Loucy (cell line): ENCODE measurements around the gene MINDY3.

Experiments
- H2AFZ ChIP-seq: fragments of 200-600 bp; sonication (generic); 2 replicates; pipeline ENCODE4 v1.6.0; 2016; ENCODE audit warnings: antibody characterized with exemption, mild to moderate bottlenecking, low read length, moderate library complexity
- H3F3A ChIP-seq: fragments of 200-600 bp; 2 replicates; pipeline ENCODE4 v1.6.0; 2016; ENCODE audit warnings: antibody characterized with exemption, low read depth, mild to moderate bottlenecking
- H3K27me3 ChIP-seq: fragments of 200-600 bp; sonication (generic); 2 replicates; pipeline ENCODE4 v1.6.1; 2014; ENCODE audit warnings: low read length, mild to moderate bottlenecking; ENCODE audit not compliant: insufficient read depth, poor library complexity, severe bottlenecking
- H3K36me3 ChIP-seq: fragments of 200-600 bp; sonication (generic); 2 replicates; pipeline ENCODE4 v1.6.1; 2016; ENCODE audit warnings: low read length; ENCODE audit not compliant: insufficient read depth
- H3K4me1 ChIP-seq: fragments of 200-600 bp; sonication (generic); 2 replicates; pipeline ENCODE4 v1.5.1; 2014; ENCODE audit warnings: low read length, mild to moderate bottlenecking; ENCODE audit not compliant: insufficient read depth, poor library complexity, severe bottlenecking
- H3K4me2 ChIP-seq: fragments of 200-600 bp; sonication (generic); 2 replicates; pipeline ENCODE4 v1.6.0; 2014; ENCODE audit warnings: antibody characterized with exemption, low read length, low read depth, mild to moderate bottlenecking; ENCODE audit not compliant: poor library complexity, severe bottlenecking
- H3K4me3 ChIP-seq: fragments of 200-600 bp; sonication (generic); 2 replicates; pipeline ENCODE4 v1.5.1; 2014; ENCODE audit warnings: low read length, mild to moderate bottlenecking, mixed read lengths; ENCODE audit not compliant: poor library complexity, severe bottlenecking
- H3K79me2 ChIP-seq: fragments of 200-600 bp; sonication (generic); 2 replicates; pipeline ENCODE4 v1.6.1; 2014; ENCODE audit warnings: low read length; ENCODE audit not compliant: insufficient read depth
- H3K9ac ChIP-seq: fragments of 200-600 bp; sonication (generic); 2 replicates; pipeline ENCODE4 v1.6.0; 2014; ENCODE audit warnings: mild to moderate bottlenecking, low read depth, low read length, moderate library complexity; ENCODE audit not compliant: poor library complexity, severe bottlenecking
- H3K9me2 ChIP-seq: fragments of 200-600 bp; sonication (generic); replicated peaks from 2 replicates; pipeline ENCODE4 v1.6.1; 2016; ENCODE audit warnings: low read depth, low read length, mixed read lengths
- H3K9me3 ChIP-seq: fragments of 200-600 bp; sonication (generic); 2 replicates; pipeline ENCODE4 v1.6.1; 2014; ENCODE audit warnings: mild to moderate bottlenecking, antibody characterized with exemption, low read length, low read depth; ENCODE audit not compliant: insufficient read depth
- H4K20me1 ChIP-seq: fragments of 200-600 bp; sonication (generic); 2 replicates; pipeline ENCODE4 v1.6.0; 2014; ENCODE audit warnings: antibody characterized with exemption, low read length, mild to moderate bottlenecking; ENCODE audit not compliant: insufficient read depth, poor library complexity, severe bottlenecking
- EZH2phosphoT487 ChIP-seq: fragments of 200-600 bp; IDR thresholded peaks from 2 replicates; pipeline ENCODE4 v1.6.1; 2018; ENCODE audit warnings: antibody characterized with exemption, mild to moderate bottlenecking, moderate library complexity, borderline replicate concordance
- TF ChIP-seq, protein P1 (sequence below): fragments of 200-600 bp; sonication (generic); conservative IDR thresholded peaks from 2 replicates; pipeline ENCODE4 v1.5.1; 2014; ENCODE audit warnings: mild to moderate bottlenecking, antibody characterized with exemption, low read length

Gene MINDY3

DNA sequence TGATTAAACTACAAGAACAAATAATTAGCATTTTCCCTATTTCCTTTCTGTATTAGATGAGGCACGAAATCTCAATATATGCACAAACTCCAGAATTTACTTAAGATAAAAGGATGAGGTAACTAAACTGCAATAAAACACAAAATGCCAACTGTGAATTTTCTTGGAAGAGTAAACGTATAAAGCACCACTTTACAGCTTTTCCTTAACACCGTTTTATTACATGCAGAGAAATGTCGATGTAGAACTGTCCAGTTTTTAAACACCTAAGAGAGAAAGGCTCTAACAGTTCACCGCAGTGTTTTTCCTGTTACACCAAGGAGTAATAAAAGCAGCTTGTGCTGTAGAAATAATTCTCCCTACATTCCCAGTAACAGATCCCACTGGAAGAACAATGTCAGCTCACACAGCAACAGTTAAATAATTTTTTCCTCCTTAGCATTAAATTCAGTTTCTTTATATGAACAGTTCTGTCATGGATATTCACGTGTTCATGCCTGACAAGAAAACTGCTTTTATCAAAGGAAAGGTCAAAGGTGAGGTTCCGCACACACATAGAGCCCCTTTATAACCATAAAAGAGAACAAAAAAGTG, 52.0 kb downstream of the MINDY3 start:
- no peak overlapping the region for H2AFZ ChIP-seq
- no peak overlapping the region for H3K9ac ChIP-seq
- TF ChIP-seq, protein P1, sequence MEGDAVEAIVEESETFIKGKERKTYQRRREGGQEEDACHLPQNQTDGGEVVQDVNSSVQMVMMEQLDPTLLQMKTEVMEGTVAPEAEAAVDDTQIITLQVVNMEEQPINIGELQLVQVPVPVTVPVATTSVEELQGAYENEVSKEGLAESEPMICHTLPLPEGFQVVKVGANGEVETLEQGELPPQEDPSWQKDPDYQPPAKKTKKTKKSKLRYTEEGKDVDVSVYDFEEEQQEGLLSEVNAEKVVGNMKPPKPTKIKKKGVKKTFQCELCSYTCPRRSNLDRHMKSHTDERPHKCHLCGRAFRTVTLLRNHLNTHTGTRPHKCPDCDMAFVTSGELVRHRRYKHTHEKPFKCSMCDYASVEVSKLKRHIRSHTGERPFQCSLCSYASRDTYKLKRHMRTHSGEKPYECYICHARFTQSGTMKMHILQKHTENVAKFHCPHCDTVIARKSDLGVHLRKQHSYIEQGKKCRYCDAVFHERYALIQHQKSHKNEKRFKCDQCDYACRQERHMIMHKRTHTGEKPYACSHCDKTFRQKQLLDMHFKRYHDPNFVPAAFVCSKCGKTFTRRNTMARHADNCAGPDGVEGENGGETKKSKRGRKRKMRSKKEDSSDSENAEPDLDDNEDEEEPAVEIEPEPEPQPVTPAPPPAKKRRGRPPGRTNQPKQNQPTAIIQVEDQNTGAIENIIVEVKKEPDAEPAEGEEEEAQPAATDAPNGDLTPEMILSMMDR: no peak
- TF ChIP-seq EZH2phosphoT487: no peak
- H3K9me2 ChIP-seq: no peaks in the 10 kb centered on the region
- H3K4me1 ChIP-seq: peaks cover 27% of the 10 kb centered on the region
- no peaks in the 10 kb centered on the region for H3K79me2 ChIP-seq
- no peaks in the 10 kb centered on the region for H3K9me3 ChIP-seq
- H3F3A ChIP-seq: no peaks in the 10 kb centered on the region
- peaks cover 17% of the 10 kb centered on the region; the same call in 1 of the 2 replicates for H3K36me3 ChIP-seq
- no peaks in the 10 kb centered on the region for H3K27me3 ChIP-seq
- H3K4me2 ChIP-seq: no peak overlapping the region
- no peaks in the 10 kb centered on the region for H4K20me1 ChIP-seq
- no peak overlapping the region for H3K4me3 ChIP-seq

DNA sequence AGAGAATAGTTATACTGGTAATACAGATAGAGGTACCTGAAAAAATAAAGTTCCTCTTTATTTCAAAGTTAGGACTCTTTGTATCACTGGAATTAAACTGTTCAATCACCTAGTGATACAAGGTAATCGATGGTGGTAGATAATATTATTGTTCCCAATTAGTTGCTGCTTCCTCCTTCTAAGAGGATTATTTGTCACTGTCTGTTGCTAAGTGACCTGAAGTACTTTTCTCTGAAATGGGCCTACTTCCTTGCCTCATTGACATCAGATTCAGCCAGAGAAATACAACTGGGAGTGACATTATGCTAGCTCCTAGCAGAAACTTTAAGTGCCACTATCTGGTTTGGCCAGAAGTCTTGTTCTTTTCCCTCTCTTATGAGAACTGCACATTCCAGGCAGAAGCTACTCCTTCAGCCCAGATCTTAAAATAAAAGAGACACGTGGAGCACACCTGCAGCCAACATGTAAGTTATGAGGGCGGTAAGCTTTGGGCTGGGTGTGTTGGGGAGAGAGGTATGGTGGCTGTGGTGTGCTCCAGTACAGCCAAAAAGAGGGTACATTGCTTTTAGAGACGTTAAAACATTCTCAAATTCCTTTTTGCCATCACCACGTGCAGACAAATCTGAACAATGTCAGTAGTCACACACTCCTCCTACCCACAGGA, 54.8 kb downstream of the MINDY3 start:
- H3K79me2 ChIP-seq: no peaks in the 10 kb centered on the region
- H3F3A ChIP-seq: peaks cover 9% of the 10 kb centered on the region; the same call in 1 of the 2 replicates
- no peak for TF ChIP-seq EZH2phosphoT487
- TF ChIP-seq, protein P1: no peak
- no peaks in the 10 kb centered on the region for H3K9me2 ChIP-seq
- no peaks in the 10 kb centered on the region for H3K9me3 ChIP-seq
- H3K4me2 ChIP-seq: no peak overlapping the region
- no peak overlapping the region for H3K4me3 ChIP-seq
- H3K4me1 ChIP-seq: peaks cover 48% of the 10 kb centered on the region
- H3K9ac ChIP-seq: no peak overlapping the region
- H3K36me3 ChIP-seq: peaks cover 17% of the 10 kb centered on the region
- H3K27me3 ChIP-seq: no peaks in the 10 kb centered on the region
- no peak overlapping the region for H2AFZ ChIP-seq
- H4K20me1 ChIP-seq: no peaks in the 10 kb centered on the region

DNA sequence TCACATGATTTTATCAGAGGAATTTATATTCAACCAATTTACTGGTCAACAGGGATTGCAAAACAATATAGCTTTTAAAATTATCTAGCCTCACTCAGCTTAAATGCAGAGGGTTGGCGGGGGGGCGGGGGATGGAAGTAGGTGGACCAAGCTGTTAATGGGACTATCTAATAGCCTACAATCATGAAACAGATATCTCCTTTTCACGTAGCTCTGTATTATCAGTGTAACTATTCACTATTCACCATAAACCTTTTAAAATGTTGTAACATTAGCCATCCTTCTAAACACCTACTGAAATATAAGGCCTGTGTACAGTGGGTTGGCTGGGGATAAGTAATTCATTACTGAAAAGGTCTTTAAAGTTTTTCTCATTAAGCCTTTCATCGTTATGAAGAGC, 56.2 kb downstream of the MINDY3 start:
- H3K79me2 ChIP-seq: no peaks in the 10 kb centered on the region
- no peaks in the 10 kb centered on the region for H3K9me2 ChIP-seq
- H3F3A ChIP-seq: peaks cover 9% of the 10 kb centered on the region; the same call in 1 of the 2 replicates
- peak overlapping the region; percentile 63 for H3K9ac ChIP-seq
- peaks cover 17% of the 10 kb centered on the region for H3K36me3 ChIP-seq
- no peaks in the 10 kb centered on the region for H3K27me3 ChIP-seq
- peaks cover 47% of the 10 kb centered on the region for H3K4me1 ChIP-seq
- no peak for TF ChIP-seq EZH2phosphoT487
- TF ChIP-seq, protein P1: no peak
- no peaks in the 10 kb centered on the region for H4K20me1 ChIP-seq
- H3K4me2 ChIP-seq: no peak overlapping the region
- H3K9me3 ChIP-seq: no peaks in the 10 kb centered on the region
- H3K4me3 ChIP-seq: no peak overlapping the region
- no peak overlapping the region for H2AFZ ChIP-seq
